Glomerular visceral epithelial cell (primary cell): ENCODE measurements around the gene HDGF.
A peak's percentile ranks its signal among the peaks of the same experiment; 100 is the strongest.

Experiments
- DNase-seq: peaks from one replicate; pipeline ENCODE4 v3.0.0-alpha.2; 2016; ENCODE audit errors: extremely low spot score

Gene HDGF

DNA sequence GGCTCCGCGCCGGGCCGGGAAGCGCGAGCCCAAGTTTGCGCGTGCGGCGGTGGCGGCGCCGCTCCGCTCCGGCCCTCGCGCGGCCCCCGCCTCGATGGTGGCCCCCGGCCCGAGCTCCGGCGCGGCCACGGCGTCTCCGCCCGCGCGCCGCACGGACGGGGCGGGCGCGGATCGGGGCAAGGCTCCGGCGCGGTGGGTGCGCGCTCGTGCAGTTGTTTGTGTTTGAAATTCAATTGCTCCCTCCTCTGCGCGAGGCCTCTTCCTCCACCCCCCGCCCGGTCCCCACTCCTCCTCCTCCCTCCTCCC is at the start of gene HDGF:
Gene HDGF (minus strand): TSS at position 225 of the 306 bp plus-strand sequence. CDS start 246 bp downstream, outside the sequence.
- DNase-seq: no peak

DNA sequence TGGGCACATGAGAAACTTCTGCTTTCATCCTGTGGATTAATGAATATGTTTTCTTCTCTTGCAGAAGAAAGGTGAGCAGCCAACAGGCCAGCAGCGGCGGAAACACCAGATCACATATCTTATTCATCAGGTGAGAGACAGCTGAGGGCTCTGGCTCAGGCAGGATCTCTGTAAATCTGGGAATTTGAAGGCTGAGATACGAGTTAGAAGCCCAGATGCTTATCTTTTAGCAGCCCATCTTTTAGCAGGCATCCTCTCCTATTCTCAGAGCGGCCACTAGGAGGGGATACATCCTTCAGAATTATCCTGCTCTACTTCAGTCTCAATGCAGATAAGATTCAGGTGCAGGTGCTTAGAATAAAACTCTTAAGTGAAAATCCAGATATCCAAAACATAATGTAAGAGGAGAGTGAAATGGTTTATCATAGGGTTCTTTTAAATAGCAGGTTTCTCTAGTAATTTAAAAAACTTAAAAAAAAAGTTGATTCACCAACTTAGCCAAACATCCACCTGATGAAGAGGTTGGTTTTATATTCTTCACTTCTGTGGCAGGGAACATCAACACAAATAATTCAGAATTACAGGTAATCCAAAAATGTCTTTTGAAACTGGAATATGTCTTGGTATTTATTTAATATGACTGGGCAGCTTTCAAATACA is 45.9 kb upstream of the HDGF start:
- DNase-seq: peak; percentile 65

DNA sequence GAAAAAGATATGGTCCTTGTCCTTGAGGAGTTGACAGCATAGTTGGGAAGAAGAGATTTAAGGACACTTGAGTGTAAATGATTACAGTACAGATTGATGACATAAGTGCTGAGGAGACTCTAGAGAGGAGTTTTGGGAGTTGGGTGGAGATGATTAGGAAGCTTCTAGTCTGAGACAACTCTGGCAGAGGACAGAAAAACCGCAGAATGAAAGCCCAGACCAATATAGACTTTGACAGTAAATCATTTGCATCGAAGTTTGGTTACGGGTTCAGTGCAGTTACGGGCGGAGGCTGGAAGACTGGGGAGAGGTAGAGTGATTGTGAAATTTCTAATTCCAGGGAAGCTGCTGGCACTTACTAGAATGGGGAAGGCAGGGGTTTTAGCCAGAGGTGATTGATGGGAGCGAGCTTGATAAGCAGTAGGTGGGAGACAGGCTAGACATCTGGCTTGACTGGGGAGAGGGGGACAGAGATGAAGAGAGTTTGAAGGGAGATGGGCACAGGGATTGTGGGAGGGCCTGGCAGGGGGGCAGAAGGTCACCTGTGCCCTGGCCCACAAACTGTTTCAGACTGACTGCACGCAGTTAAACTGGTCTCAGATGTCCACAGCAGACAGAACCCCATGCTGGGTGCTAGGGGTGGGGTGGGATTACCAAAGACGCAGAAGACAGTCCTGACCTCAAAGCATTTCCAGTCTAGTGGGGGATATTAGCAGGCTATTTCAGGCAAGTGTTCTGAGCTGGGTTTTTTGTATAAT is 45.0 kb upstream of the HDGF start:
- peak; percentile 75 for DNase-seq

DNA sequence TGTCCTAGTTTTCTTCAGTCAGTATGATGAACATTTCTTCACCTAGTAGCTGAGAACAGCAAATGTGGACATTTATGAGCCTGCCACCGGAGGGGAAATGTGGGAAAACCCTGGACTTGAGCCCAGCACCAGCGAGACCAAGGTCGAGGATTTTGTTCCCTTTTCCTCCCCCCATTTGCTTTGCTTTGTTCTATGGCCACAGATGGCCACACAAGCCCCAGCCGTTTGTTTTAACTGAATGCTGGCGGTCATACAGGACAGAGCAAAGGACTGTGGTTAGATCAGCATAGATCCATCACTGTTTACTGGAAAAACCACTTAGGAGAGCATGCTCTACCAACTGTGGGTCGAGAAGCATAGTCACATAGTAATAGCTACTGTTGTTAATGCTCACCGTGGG is 44.3 kb upstream of the HDGF start:
- DNase-seq: peak; percentile 68

DNA sequence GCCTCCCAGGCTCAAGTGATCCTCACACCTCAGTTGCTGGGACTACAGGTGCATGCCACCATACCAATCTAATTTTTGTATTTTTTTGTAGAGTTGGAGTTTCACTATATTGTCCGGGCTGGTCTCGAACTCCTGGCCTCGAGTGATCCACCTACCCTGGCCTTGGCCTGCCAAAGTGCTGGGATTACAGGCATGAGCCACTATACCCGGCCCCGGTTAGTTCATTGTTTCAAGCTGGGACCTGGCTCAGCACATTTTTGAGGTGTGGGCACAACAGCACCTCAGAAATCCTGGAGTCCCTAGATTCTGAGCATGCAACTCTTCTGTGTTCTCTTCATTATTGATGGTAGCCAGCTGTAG is 43.9 kb upstream of the HDGF start:
- no peak for DNase-seq

DNA sequence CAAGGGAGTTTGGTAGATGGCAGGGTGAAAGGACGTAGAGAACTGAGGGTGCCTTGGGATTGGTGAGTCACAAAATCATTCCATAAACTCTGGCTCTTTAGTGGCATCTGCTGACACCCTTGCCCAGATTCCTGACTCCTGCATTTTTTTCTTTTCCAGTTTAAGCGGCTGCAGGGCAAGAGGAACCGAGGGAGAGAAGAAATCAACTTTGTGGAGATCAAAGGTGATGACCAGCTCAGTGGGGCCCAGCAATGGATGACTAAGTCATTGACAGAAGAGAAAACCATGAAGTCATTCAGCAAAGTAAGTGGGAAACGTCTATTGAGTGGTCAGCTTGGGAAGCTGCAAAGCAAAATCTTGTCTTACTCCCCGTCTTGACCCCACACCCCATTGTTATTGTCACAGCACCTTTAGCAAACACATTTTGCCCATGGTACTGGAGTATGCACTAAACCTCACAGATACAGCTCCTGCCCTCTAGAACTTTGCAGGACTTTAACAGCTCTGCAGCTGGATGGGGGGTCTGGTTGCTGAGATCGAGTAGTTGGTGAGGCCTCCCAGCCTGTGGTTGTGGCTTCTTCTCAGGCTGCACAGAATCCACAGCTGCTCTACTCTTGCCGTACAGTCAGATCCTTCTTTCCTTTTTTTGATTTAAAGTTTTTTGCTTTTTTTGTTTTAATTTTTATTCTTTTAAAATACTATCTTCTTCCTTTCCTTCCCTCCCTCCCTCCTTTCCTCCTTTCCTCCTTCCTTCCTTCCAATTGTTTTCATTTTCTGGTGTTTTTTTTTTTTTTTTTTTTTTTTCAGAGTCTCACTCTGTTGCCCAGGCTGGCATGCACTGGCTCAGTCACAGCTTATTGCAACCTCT is 43.3 kb upstream of the HDGF start:
- peak; percentile 61 for DNase-seq

DNA sequence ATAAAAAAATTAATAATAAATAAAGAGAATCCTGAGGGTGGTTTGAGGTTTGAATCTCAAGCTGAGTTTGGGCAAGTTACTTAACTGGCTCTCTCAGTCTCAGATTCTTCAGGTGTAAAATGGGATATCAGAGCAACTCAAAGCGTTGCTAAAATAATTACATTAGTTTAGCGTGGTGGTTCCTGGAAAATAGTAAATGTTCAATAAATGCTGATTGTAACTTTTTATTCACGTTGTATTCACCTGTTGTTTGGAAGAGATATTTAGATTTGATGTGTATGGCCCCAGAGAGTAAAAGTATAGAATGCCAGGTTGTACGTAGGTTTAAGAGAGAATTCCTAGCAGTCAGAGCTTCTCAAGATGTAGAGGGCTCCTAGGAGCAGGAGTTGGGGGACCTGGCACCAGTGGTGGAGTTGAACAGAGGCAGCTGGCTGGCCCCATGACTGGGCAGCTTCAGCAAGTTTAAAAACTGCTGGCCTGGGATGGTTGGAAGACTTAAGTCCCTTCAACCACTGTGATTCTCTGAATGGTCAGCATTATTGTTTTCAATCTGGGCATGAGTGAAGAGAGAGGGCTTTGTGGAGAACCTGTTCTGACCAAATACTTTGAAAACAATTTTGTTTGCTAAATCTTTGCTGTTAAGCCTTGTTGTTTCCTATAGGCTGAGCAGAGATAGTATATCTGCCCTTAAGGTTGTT is 38.3 kb upstream of the HDGF start:
- DNase-seq: no peak

DNA sequence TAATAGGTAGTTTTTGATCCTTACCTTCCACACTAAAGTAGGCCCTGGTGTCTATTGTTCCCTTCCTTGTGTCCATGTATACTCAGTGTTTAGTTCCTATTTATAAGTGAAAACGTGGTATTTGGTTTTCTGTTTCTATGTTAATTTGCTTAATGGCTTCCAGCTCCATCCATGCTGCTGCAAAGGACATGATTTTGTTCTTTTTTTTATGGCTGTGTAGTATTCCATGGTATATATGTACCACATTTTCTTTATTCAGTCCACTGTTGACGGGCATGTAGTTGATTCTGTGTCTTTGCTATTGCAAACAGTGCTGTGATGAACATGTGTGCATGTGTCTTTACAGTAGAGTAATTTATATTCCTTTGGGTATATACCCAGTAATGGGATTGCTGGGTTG is 36.7 kb upstream of the HDGF start:
- DNase-seq: no peak

DNA sequence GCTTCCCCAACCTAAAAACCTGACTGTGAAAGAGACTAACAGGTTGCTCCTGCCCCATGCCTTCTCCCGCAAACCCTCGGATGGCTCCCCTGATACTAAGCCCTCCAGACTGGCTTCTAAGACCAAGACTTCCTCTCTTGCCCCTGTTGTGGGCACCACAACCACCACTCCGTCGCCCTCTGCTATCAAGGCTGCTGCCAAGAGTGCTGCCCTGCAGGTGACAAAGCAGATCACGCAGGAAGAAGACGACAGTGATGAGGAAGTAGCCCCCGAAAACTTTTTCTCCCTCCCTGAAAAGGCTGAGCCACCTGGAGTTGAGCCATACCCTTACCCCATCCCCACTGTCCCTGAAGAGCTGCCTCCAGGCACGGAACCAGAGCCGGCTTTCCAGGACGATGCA is 35.2 kb upstream of the HDGF start:
- DNase-seq: no peak

DNA sequence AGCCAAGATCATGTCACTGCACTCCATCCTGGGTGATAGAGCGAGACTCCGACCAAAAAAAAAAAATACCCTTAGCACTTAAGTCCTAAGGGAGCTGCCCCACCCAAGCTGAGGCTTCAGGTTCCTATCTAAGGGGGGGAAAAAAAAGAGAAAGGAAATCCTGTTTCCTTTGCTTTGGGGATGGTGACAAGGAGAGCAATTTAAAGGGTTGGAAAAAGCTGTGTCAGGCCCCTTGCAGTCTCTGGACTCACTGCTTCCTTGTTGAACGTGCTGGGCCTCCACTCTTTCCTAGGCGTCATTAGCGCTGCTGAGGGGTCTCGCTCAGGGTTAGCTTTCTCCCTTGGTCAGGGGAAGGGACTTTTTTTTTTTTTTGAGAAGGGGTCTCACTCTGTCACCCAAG is 34.0 kb upstream of the HDGF start:
- DNase-seq: no peak

DNA sequence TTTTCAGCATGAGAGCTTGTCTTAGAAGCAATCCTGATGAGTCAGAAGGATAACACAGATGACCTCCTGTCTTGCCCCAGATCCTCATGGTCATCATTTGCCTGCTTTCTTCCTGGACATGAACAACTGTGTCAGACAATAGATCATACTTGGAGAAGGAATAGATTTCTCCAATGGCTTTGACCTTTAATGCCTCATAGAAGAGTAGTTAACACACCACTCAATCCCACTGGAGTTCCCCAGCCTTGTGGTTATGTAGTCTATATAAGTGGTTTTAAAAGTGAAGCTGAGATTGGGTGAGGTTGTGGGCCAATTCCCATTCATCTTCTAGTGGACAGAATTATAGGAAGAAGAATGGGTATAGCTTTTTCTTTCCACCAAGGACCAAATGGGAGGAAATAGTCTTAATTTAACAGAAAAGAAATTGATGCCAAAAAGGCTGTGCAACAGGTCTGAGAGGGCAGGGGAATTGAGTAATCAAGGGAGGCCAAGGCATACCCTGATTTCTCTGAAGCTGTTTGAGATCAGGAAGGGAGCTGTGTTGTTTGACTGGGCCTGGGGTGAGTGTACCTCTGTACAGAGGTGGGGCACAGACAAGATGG is 30.2 kb upstream of the HDGF start:
- peak; percentile 69 for DNase-seq

DNA sequence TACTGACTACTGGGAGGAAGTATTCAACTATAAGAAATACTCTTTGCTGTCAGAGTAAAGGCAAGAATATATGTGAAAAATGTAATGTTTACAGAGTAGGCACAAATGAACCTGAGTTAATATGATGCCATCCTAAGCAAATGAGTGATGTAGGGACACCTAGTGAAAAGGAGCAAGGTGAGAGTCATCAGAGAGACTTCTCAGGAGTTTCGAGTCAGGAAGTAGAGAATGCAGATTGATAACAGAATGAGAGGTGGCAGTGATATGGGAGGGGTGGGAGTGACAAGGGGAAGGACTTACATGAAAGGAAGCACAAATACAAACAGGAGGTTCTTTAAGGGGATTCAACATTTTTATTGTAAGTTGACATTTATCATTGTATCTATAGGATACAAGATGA is 26.1 kb upstream of the HDGF start:
- DNase-seq: no peak

DNA sequence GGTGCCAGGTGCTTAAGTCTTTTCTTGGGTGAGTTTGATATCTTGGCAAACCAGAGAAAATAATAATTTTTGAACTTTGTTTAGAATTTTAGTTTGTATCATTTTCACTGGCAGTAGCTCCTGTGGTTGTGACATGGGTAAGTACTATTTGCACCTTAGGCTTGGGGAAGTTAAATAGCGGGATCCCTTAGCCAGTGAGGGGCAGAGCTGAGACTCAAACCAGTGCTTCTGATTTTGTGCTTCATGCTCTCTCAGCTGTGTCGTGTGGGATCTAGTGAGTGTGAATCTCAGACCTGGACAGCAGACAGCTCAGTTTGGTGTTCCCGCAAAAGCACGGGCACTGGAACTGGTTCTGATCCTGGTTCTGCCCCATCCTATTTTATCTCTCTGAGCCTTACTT is 25.5 kb upstream of the HDGF start:
- no peak for DNase-seq

DNA sequence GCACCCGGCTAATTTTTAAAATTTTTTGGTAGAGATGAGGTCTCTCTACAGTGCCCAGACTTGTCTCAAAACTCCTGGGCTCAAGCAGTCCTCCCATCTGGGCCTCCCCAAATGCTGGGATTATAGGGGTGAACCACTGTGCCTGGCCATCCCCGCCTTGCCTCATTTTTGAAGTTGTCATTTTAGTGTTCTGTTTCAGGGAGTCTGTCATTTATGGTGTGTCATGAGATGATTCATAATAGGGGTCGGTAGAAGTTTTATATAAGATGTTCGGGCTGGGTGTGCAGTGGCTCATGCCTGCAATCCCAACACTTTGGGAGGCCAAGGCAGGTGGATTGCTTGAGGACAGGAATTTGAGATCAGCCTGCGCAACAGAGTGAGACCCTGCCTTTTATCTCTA is 24.3 kb upstream of the HDGF start:
- DNase-seq: no peak

DNA sequence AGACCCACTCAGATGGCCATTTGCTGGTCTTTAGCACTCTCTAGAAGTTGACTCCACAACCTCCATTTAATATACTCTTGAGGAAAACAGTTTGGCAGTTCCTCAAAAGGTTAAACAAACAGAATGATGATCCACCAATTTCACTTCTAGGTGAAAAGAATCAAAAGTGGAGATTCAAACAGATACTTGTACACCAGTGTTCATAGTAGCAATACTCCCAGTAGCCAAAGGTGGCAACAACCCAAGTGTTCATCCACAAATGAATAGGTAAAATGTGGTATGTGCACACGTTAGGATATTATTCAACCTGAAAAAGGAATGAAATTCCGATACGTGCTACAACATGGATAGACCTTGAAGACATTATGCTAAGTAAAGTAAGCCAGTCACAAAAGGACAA is 22.1 kb upstream of the HDGF start:
- no peak for DNase-seq

DNA sequence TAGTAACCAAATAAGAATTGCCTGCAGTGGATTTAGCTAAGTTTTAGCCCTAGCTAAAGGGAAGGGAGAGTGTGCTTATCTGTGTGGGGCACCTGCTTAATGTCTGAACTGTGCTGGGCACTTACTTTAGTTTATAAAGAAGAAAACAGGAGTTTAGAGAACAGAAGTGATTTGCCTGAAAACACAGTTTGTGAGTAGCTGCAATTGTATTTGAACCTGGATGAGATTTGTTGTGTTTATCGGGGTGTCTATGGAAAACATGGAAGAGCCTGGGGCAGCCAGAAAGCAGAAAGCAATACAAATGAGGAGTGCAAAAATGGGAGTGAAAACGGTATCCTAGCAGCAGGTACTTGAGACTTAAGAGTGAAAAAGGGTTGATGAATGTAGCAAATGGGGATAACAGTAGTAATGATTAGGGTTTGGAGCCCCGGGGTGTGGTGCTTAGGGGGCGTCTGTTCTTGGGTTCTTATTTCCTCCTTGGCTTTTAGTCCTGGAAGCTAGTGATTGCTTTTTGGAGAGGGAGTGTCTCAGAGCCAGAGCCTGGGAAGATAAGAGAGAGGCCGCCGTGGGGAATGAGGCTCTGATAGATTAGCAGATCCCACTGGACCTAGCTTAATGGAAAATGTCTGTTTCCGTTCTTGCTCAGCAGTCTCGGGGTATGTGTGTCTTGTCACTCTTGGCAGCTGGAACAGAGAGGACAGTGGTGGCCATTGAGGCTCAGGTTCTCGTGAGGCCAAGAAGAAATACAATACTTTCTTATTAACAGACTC is 21.4 kb upstream of the HDGF start:
- no peak for DNase-seq

DNA sequence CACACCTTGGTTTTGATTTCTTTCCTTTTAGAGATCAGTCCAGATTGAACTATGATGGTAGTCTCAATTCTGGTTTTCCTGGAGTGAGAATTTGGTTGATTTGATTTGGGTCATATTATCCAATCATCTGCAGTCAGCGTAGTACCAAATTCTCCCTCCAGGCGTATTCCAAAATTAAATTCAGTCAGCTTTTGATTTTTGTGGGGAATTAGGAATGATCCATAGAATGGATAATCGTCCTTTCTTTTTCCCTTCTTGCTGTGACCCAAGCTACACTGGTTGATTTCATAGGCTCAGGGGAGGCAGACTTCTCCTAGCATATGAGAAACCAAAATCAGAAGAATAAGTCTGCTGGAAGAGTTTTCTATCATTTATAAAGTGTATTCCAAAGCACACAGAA is 20.7 kb upstream of the HDGF start:
- no peak for DNase-seq

DNA sequence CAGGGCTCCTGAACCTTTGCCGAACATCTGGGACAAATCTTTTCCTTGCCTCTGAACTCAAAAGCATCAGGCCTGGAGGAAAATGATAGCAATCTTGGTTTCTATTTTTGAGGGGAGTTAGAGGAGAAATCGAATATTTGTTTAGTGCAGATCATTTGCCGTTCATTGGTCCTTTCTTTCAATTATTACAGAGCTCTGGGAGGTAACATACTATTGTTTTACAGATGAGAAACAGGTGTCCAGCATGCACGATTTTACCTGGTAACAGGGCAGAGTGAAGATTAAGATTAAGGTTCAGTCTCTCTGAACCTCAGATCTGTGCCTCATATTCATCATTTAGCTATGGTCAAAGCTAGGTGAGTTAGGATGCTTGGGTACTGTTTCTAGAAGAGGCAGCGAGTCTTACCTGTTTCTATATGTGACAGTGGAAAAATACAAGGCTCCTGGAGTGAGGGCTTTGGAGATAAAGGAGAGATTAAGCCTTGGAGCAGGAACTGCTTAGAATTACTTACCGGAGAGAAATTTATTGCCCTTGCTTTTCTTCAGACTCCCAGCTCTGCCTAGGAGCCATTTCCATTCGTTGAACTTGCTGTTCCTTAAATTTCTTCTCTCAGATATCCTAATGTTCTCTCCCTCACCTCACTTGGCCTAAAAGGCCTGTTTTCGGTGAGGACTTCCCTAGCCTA is 17.3 kb upstream of the HDGF start:
- no peak for DNase-seq

DNA sequence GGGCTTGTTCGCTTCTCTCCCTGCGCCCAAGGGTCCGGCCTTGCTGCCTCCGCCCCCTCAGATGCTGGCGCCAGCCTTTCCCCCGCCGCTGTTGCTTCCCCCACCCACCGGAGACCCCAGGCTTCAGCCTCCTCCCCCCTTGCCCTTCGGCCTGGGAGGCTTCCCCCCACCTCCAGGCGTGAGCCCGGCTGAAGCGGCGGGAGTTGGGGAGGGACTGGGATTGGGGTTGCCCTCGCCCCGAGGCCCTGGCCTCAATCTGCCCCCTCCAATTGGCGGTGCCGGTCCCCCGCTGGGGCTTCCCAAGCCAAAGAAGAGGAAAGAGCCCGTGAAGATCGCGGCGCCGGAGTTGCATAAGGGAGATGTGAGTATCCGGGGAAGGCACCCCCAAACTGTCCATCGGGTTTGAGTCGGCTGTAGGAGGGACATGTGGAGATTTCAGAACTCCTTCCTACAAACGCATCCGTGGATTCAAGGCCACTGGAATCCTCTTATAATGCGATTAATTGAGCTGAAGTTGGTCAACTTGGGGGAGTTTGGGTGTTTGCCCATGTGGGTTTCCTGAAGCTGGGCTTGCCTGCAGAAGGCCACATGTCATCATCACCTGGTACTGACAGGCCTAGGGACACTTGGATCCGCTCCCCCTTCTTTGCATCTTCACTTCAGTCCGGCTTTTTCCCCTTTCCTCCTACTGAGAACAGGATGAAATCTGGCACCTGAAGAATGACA is 16.6 kb upstream of the HDGF start:
- DNase-seq: no peak
